ENCODE results near the gene MPPE1.
"Not testable (repeated sequence)": the region's sequence is repeated elsewhere in the genome, so short reads cannot be mapped to it uniquely, and the experiment has no call there.

The MPPE1 gene

DNA sequence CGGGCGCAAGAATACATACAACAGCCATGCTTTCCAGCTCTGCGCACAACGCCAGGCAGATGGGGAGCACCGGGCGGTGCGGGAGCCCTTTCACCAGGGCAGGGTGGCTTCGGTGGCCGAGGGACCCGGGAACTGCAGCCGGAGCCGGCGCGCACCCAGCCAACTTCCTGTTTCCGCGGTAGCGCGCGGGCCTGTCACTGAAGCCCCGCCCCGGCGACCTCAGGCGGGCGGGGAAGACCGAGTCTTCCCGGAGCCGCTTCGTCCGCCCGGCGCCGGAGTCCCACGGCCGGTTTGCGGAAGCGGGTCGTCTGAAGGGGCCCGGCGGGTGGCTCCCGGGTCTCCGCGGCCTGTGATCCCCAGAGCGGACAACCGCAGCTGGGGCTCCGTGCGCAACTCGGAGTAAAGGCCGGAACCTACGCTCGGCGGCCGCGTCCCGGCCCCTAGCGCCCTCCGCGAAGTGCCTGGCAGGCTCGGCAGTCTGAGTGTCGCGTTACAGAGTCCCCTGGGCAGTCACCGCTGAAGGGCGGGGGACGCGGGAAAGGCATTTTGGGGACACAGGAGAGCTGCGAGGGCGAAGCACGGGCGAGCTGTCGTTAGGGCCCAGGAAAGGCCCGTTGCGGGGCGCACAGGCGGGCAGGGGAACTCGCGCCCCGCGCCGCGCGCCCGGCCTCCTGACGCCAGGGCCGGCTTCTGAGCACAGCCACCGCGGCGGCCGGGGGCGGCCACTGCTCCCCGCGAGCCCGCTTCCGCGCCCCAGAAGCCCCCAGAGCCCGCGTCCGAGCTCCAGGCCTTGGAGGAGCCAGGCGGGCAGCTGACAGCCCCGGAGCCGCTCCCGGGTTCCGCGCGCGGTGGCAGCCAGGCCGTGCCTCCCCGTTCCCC, at the start of gene MPPE1:
TSS of gene MPPE1 (minus strand) at position 136 of the 879 bp plus-strand sequence. CDS start 11,053 bp downstream, outside the sequence.
- peak; percentile 82 for DNase-seq

- DNase-seq: no peak
Measured at GRCh38 chr18:11957636-11958035, 49.5 kb upstream of the MPPE1 start.

- DNase-seq: no peak
Measured at GRCh38 chr18:11956371-11957308, 48.5 kb upstream of the MPPE1 start.

DNA sequence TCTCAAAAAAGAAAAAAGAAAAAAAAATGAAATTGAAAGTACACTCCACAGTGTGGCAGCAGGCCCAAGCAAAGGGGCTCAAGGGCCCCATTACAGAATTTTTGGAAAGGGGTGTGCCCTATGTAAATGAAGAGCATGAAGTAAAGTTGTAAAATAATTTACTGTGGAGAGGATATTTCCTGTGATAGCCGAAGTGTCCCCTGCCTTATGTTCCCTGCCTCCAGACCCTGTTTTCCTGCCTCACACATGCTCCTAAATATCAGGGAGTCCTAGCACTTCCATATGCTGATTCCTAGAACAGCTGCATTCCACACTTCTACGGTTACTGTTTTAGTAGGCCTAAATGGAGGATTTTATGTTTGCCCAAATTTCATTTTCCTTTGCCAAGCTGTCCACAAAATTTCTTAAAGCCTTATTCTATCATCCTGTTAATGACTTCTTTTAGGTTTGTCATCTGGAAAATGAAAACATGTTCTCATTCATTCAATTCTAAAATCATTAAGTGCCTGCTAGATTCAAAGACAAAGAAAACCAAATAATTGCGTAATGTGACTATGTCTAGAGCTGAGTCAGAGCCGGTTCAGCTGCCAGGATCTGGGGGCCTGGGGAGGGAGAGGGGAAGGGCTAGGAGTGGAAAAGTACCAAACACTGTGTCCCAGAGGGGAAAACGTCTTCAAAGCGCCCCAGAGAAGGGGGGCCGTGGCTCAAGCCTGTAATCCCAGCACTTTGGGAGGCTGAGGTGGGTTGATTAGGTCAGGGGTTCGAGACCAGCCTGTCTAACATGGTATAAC, 47.3 kb upstream of the MPPE1 start:
- DNase-seq: no peak

DNA sequence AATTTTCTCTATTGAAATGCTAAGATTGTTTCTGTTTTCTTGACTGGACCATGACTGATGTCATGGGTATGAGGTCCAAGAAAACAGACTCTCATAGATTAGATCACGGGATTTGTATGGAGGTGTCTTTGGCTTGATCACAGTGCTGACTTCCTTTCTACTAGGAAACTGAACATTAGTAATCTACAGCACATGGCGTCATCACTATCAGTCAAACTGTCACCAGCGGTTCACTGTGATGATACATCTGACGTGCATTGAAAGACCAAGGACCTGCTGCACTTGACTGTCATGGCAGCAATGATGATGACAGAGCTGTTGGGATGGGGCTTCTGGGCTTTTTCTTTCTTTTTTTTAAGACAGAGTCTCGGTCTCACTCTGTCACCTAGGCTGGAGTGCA, 45.0 kb upstream of the MPPE1 start:
- DNase-seq: no peak

- no peak for DNase-seq
Measured at GRCh38 chr18:11951390-11951851, 43.3 kb upstream of the MPPE1 start.

- DNase-seq: no peak
Measured at GRCh38 chr18:11950824-11951223, 42.7 kb upstream of the MPPE1 start.

DNA sequence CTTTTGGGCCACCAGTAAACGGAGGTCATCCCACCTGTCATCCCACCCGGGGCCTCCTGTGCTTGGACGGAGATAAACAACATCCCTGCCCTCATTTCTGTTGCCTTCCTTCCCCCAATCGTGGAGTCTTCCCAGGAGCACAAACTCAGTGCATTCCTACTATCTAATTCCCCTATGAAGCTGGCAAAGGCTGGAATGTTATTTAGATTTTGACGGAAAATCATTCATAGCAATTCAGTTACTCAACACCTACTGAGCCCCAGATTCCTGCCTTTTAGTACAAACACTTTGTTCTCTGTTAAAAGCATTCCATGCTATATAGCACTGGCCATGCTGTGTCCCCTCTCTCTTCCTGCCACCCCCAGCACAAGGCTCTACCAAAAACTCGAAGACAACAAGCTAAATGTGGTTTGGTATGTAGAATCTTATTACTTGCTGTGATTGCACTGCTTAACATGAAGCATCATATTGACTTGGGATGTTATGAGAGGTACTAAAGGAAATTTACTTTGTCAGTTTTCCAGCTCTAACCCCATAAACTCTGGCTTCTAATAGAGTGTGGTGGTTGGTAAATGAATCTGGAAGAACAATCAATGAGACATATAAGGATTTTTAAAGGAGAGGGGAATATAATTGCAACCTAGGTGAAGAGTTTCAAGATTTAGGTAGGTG, 40.9 kb upstream of the MPPE1 start:
- DNase-seq: no peak

- peak; percentile 53 for DNase-seq
Measured at GRCh38 chr18:11947214-11948191, 39.4 kb upstream of the MPPE1 start.

DNA sequence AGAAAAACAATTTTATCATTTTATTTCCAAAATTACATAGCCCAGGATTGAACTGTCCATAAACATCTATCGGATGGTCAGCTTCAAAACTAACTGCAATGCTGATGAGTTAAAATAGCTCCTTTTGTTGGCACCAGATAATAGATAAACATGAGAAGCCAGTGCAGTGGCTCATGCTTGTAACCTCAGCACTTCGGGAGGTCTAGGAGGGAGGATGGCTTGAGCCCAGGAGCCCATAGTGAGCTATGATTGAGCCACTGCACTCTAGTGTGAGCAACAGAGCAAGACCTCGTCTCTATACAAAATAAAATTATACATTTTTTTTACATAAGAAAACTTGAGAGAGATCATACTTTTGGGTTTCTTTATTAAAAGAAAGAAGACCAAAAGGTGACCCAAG, 38.6 kb upstream of the MPPE1 start:
- DNase-seq: no peak

DNA sequence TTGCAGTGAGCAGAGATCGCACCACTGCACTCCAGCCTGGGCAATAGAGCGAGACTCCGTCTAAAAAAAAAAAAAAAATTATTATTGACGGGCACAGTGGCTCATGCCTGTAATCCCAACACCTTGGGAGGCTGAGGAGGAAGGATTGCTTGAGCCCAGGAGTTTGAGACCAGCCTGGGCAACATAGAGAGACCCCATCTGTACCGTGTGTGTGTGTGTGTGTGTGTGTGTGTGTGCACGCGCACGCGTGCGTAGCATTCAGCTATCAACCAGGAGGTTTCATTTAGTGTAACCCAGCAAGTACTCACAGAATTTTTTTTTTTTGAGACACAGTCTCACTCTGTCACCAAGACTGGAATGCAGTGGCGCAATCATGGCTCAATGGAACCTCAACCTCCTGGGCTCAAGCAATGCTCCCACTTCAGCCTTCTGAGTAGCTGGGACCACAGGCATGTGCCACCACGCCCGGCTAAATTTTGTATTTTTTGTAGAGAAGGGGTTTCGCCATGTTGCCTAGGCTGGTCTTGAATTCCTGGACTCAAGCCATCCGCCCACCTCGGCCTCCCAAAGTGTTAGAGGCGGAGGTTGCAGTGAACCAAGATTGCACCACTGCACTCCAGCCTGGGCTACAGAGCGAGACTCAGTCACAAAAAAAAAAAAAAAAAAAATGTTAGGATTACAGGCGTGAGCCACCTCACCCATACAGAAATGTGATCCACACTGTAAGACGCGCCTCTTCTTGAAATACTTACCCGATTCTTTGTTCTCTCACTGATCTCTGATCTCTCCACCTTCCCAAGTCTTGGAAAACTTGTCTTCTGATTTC, 37.9 kb upstream of the MPPE1 start:
- not testable (repeated sequence) for DNase-seq

DNA sequence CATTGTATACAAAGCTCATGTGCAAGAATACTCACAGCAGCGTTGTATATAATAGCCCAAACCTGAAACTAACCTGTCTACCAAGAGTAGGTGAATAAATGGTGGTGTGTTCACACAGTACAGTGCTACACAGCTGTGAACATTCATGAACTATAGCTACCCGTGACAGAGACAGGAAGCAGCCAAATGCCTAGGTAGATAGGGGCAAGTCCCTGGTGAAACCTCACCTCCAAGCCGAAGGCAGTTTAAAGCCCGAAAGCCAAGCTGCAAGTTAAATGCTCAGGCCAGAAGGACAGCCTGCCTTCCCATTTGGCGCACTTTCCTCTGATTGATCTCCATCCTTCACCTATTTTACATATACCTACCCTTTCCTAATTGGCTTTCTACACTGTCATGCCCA, 36.7 kb upstream of the MPPE1 start:
- no peak for DNase-seq

- no peak for DNase-seq
Measured at GRCh38 chr18:11944252-11944651, 36.1 kb upstream of the MPPE1 start.

DNA sequence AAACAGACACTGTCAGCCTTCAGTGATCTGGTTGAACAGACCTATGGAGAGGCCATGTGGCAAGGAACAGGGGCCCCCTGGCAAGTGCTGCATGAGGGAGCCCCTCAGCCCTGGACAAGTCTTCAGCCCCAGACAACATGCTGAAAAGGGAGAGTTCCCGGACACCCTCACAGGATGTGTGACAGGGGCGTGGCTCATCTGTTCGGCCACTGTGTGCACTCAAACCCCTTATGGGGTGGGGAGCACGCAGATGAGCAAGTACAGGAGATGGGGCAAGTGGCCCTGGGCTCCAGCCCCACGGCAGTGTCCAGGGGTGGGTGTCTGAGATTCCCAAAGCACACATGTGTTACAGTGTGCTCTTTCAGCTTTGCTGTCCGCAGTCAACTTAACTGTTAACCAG, 35.4 kb upstream of the MPPE1 start:
- no peak for DNase-seq

- no peak for DNase-seq
Measured at GRCh38 chr18:11940956-11941355, 32.8 kb upstream of the MPPE1 start.

- peak; percentile 64 for DNase-seq
Measured at GRCh38 chr18:11937874-11938478, 29.9 kb upstream of the MPPE1 start.

DNA sequence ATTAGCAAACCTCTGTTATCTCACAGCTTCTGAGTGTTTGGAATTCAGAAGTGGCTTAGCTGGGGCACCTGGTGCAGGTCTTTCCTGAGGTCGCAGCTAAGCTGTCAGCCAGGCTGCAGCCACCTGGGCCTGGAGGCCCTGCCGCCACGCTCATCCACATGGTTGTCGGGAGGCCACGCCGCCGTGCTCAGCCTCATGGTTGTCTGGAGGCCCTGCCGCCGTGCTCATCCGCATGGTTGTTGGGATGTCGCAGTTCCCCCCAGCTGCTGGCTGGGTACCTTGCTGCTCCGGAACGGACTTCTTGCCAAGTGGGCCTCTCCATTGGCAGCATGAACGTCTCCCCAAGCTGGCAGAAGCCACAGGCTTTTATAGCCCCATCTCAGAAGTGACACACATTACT, 24.3 kb upstream of the MPPE1 start:
- DNase-seq: no peak

DNA sequence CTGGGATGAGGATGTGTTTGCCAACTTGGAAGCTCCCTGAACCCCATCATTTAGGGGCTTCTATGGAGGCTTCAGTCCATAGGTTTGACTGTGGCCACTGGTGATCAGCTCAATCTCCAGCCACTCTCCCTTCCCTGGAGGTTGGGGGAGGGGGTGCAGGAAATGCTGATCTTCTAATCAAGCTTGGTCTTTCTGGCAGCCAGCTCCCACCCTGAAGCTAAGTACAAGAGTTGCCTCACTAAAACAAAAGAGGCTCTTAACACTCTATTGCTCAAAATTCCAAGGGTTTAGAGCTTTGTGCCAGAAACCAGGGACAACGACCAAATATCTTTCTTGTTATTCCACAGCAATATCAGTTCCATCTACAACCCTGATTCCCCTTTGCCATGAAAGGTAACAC, 19.4 kb upstream of the MPPE1 start:
- no peak for DNase-seq

GRCh38 chr18:11925800-11926481, 17.8 kb upstream of the MPPE1 start:
- no peak for DNase-seq
